ENCODE measurements around the gene EN2.

GRCh38 chr7:155470686-155471638, 13.0 kb downstream of the EN2 start:
- TF ChIP-seq POLR2A (IDR thresholded peaks at IDR 0.05) (no peak), CTCF (IDR thresholded peaks at IDR 0.05) (no peak)

Measured in adrenal gland (tissue), 5 donors.